ENCODE results near the gene ELP2.
"Not testable (repeated sequence)": the region's sequence is repeated elsewhere in the genome, so short reads cannot be mapped to it uniquely, and the experiment has no call there.

The ELP2 gene, protein sequence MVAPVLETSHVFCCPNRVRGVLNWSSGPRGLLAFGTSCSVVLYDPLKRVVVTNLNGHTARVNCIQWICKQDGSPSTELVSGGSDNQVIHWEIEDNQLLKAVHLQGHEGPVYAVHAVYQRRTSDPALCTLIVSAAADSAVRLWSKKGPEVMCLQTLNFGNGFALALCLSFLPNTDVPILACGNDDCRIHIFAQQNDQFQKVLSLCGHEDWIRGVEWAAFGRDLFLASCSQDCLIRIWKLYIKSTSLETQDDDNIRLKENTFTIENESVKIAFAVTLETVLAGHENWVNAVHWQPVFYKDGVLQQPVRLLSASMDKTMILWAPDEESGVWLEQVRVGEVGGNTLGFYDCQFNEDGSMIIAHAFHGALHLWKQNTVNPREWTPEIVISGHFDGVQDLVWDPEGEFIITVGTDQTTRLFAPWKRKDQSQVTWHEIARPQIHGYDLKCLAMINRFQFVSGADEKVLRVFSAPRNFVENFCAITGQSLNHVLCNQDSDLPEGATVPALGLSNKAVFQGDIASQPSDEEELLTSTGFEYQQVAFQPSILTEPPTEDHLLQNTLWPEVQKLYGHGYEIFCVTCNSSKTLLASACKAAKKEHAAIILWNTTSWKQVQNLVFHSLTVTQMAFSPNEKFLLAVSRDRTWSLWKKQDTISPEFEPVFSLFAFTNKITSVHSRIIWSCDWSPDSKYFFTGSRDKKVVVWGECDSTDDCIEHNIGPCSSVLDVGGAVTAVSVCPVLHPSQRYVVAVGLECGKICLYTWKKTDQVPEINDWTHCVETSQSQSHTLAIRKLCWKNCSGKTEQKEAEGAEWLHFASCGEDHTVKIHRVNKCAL

GRCh38 chr18:36129300-36130038, at the start of gene ELP2, which contains the start of gene SLC39A6:
Gene ELP2 (plus strand): TSS chr18:36129899. CDS start chr18:36129934, 35 bp downstream.
Gene SLC39A6 (minus strand): TSS chr18:36129340. CDS start chr18:36127007, 2,333 bp downstream.
- peak; percentile 95 for DNase-seq

GRCh38 chr18:36081118-36081517, 48.6 kb upstream of the ELP2 start:
- DNase-seq = not testable (repeated sequence)

DNA sequence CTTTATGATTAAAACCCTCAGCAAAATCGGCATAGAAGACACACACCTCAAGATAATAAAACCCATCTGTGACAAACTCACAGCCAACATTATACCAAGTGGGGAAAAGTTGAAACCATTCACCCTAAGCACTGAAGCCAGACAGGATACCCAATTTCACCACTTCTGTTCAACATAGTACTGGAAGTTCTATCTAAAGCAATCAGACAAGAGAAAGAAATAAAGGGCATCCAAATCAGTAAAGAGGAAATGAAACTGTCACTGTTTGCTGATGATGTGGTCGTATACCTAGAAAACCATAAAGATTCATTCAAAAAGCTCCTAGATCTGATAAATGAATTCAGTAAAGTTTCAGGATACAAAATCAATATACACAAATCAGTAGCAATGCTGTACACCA, 46.0 kb upstream of the ELP2 start:
- DNase-seq = no peak

GRCh38 chr18:36085195-36085594, 44.5 kb upstream of the ELP2 start:
- no peak for DNase-seq

DNA sequence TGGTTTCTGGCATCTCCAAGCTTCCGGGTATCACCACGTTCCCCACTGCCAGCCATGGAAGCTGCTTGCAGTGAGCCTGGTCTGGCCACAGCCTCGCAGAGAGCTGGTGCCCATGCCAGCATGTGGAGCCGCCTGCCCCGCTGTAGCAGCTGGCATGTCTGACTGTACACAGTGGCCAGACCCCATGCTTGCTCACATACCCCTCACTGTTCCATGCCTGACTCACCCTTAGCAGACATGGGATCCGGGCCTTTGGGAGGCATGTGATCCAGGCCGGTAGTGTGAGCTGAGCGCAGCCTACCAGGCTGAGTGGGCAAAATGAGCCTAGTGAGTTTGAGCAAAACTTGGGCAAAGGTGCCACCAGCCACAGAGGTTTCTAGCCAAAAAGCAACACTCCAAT, 43.5 kb upstream of the ELP2 start:
- no peak for DNase-seq

DNA sequence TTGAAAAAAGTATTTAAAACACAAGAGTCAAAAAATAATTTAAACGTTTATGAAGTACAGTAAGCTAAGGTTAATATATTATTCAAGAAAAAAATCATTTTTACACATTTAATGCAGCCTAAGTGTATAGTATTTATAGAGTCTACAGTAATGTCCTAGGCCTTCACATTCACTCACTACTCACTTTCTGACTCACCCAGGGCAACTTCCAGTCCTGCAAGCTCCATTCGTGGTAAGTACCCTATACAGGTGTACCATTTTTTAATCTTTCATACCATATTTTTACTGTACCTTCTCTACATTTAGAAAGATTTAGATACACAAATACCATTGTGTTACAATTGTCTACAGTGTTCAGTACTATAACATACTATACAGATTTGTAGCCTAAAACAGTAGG, 41.4 kb upstream of the ELP2 start:
- no peak for DNase-seq

GRCh38 chr18:36089001-36089400, 40.7 kb upstream of the ELP2 start:
- DNase-seq = no peak

- not testable (repeated sequence) for DNase-seq
Measured at GRCh38 chr18:36092116-36092515, 37.6 kb upstream of the ELP2 start.

GRCh38 chr18:36094431-36094830, 35.3 kb upstream of the ELP2 start:
- no peak for DNase-seq

DNA sequence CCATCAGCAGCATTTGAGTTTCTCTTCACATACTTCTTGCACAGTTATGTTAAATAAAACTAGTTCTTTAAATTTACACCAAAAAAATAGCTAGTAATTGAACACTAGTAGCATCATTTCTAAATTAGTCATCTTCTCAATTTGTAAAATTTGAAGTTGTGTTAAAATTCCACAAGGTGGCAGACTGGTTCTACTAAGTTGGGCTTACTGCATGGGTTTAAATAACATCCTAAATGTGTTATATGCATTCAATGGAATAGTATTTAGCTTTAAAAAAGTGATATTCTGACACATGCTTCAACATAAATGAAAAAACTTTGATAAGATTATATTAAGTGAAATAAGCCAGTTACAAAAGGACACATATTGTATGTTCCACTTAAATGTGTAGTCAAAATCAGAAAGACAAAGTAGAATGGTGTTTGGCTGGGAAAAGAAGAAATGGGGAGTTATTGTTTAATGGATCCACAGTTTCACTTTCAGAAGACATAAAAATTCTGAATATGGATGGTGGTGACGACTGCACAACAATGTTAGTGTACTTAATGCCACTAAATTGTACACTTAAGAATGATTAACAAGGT, 33.7 kb upstream of the ELP2 start:
- peak; percentile 64 for DNase-seq

- DNase-seq = no peak
Measured at GRCh38 chr18:36096955-36097354, 32.7 kb upstream of the ELP2 start.

DNA sequence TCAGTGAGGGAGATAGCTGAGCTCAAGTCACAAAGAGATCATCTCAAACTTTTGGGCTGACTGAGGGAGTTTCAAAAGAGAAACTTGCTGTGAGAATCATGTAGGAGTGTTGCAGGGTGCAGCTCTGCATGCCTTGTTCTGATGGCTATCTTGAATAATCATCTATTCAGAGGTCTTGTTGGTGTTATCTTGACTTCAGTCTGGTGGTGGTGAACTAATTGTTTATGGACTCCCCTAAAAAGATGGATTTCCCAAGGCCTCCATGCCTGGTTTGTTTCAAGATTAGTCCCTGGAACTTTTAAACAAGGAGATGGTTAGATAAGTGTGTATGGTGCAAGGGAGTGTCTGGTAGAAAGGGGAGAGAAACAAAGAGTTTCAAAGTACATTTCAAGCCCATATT, 30.4 kb upstream of the ELP2 start:
- no peak for DNase-seq

DNA sequence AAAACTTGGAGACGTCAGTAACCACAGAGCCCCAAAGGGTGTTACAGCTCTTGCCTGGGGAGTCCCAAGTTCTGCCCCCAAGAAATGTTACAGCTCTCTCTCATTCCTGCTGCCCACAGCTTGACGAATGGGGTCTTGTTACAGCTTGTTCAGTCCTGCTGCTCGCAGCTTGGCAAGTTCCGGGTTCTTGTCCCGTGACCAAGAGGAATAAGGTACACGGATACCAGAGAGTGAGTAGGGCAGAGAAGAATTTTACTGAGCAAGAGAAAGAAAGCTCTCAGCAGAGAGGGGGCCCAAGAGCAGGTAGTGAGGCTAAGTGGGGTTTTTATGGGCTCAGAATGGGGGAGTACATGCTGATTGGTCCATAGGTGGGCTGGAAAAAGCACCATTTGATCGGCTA, 27.8 kb upstream of the ELP2 start:
- no peak for DNase-seq

DNA sequence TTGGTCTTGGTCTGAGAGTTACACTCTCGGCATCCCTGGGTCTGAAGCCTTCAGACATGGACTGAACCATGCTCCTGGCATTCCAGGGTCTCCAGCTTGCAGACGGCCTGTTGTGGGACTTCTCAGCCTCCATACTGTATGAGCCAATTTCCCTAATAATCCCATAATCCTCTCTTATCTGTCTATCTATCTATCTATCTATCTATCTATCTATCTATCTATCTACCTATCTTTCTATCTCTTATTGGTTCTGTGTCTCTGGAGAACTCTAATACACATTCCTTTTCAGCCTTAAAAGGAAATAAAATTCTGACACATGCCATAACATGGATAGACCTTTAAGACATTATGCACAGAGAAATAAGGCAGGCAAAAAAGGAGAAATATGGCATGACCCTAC, 24.9 kb upstream of the ELP2 start:
- DNase-seq = no peak

DNA sequence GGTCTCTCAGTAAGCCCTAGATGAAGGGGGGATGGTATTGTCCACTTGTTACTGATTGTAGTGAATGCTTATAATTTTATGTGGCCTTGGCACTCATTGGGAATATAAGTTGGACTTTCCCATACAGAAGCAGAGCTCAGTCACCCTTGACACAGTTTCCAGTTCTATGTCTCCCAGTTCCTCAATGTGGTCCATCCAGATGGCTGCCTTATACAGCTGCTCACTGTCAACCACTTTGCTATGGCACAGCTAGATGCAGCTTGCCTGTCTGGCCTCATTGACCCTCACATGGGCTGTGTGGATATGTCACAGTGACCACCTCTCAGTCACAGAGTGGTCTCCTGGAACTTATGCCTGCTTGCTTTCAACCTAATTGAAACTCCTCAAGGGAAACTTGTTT, 22.2 kb upstream of the ELP2 start:
- DNase-seq = no peak

DNA sequence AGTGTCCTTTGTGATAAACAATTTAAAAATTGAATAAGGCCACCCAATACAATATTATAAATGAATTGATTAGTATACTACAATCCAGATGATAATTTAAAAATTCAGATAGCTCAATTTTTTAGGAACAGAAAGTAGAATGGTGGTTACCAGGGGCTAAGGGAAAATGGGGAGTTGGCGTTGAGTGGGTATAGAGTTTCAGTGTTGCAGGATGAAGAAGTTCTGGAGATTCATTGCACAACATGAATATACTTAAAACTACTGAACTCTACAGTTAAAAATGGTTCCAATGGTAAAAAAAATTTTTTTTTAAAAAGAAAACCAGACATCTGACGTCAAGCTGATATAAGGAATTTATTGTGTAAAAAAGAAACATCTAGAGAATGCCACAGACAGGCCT, 21.5 kb upstream of the ELP2 start:
- DNase-seq = no peak

- no peak for DNase-seq
Measured at GRCh38 chr18:36108601-36109000, 21.1 kb upstream of the ELP2 start.

- no peak for DNase-seq
Measured at GRCh38 chr18:36109737-36110136, 20.0 kb upstream of the ELP2 start.

DNA sequence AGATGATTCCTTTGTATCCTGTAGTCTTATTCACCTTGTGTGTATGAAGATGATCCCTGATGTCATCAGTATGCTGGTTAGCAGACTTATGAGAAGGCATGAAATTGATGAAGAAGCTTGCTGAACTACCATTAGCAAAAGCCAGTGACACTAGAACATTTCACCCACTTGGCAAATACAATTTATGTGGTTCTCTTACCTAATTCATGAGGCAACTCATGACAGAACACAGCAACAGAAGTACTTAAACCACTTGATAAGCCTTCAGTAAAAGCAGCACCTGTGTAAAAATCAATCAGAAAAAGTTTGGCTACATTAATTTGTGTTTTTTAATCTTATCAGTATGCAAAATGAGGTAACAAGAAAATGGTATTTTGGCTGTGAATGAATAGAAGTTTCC, 17.4 kb upstream of the ELP2 start:
- DNase-seq = no peak

DNA sequence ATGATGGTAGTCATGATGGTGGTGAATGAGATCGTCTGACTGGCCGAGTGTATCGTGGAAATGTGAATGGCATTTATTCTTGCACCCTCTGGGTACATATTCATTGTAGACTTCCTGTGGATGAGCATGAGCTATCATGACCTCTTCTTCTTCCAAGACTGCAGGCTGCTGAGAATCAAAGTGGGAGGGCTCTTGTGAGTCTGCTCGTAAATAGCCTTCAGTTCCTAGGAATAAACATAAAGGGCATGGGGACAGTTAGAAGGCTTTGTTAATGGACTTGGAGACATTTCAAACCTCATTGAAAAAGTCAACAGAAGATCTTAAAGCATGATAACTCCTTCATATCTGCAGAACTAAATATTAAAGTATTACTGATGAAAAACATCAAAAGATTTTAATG, 15.4 kb upstream of the ELP2 start:
- DNase-seq = no peak

- no peak for DNase-seq
Measured at GRCh38 chr18:36114738-36115137, 15.0 kb upstream of the ELP2 start.

- DNase-seq = not testable (repeated sequence)
Measured at GRCh38 chr18:36116771-36117170, 12.9 kb upstream of the ELP2 start.

DNA sequence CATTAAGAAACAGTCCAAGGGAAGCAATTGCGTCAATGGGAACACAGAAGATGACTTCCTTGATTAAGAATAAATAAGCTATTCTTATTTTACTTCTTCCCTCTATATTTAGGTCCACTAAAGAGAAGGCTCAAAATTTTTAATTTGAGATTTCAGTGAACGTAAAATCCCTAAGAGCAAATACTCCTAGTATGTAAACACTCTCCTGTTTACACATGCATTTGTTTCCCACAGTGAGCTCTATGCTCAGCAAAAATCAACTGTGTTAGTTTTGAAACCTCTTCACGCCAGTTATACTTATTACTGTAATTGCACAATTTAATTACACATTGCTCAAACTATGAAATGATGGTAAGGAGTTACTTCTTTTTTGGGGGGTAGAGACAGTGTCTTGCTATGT, 9.4 kb upstream of the ELP2 start:
- no peak for DNase-seq

All from CD4-positive, alpha-beta T cell treated with Interleukin-17A for 1 hour (primary cell).